ENCODE data around the gene CEP72. TPM values are rescaled to one million over a fixed set of nuclear protein-coding genes. Genes with fewer than 3 reads are reported as not detected.
"Not testable (repeated sequence)": the region's sequence is repeated elsewhere in the genome, so short reads cannot be mapped to it uniquely, and the experiment has no call there.

Gene CEP72
- total and polyA plus RNA-seq, 2 of the 13 experiments (the other 11 are each of a cell fraction or from before 2014, with no cell fraction given), result 3.4 to 9.4 TPM

- no peak for TF ChIP-seq SPEN (CRISPR knock-in tag; IDR thresholded peaks at IDR 0.05; ENCODE audit: low read depth)
- TF ChIP-seq KAT2B (IDR thresholded peaks at IDR 0.05; ENCODE audit: borderline replicate concordance, low read depth, low read length), result no peak
- TF ChIP-seq ZNF597 (CRISPR knock-in tag; IDR thresholded peaks at IDR 0.05), result no peak
- POLR2A ChIA-PET, result no interaction called here
- Histone ChIP-seq H2AFZ (ENCODE audit: low read length) (no peak overlapping the region), H3K9ac (ENCODE audit: insufficient read depth, low read depth, low read length) (no peak overlapping the region), H3K4me2 (ENCODE audit: low read depth, low read length) (no peak overlapping the region), H3K4me3 (replicated peaks in 1 of 3; ENCODE audit: insufficient read depth in 1 of 3, low read depth in 2 of 3, low read length in 3 of 3) (no peak overlapping the region), H3K36me3 (replicated peaks in 1 of 2; ENCODE audit: control insufficient read depth in 1 of 2, insufficient read depth in 2 of 2, low read length in 2 of 2) (peaks cover 6 to 49% of the 10 kb centered on the region in 2 experiments; a peak in 4 of 5 replicates), H3K4me1 (ENCODE audit: insufficient read depth, low read length) (no peaks in the 10 kb centered on the region), H3K27me3 (ENCODE audit: control insufficient read depth in 1 of 2, insufficient read depth in 2 of 2, low read length in 2 of 2) (no peaks in the 10 kb centered on the region), H3K9me3 (ENCODE audit: low read length) (no peaks in the 10 kb centered on the region), H4K20me1 (ENCODE audit: insufficient read depth, low read length) (no peaks in the 10 kb centered on the region), H3K27ac (ENCODE audit: extremely low read length, insufficient read depth, low read length) (no peak overlapping the region), H3K79me2 (ENCODE audit: insufficient read depth, low read length) (no peaks in the 10 kb centered on the region)
- in situ Hi-C loops (cut with HindIII; ENCODE audit: extremely low pct_ligation_motif_present, low pct_unique_long_range_greater_than_20kb) (no loop called here), intact Hi-C loops (cut with micrococcal nuclease; ENCODE audit: unreplicated experiment) (no loop called here)
- WGBS (ENCODE audit: low lambda C conversion rate), result 95% methylated on average over 24 of the region's 24 CpGs
- DNase-seq (ENCODE audit: low spot score) (no peak), FAIRE-seq (no peak), ATAC-seq (no peak)
- no TSS peak for BruUV-seq (replicated peaks)
- CTCF ChIA-PET (ENCODE audit: low intra/inter-chr PET ratio, low total read pairs), result no interaction called here
Observed at GRCh38 chr5:627840-628239, 15.7 kb downstream of the CEP72 start.

GRCh38 chr5:628351-629205 is 16.4 kb downstream of the CEP72 start:
- H3K4me2 ChIP-seq (ENCODE audit: low read depth, low read length); H3K79me2 ChIP-seq (ENCODE audit: insufficient read depth, low read length); H3K27me3 ChIP-seq (ENCODE audit: control insufficient read depth in 1 of 2, insufficient read depth in 2 of 2, low read length in 2 of 2); in situ Hi-C loops (cut with HindIII; ENCODE audit: extremely low pct_ligation_motif_present, low pct_unique_long_range_greater_than_20kb); CTCF ChIA-PET (ENCODE audit: low intra/inter-chr PET ratio, low total read pairs); DNase-seq (ENCODE audit: low spot score); H3K27ac ChIP-seq (ENCODE audit: extremely low read length, insufficient read depth, low read length); POLR2A ChIA-PET; FAIRE-seq; H3K9me3 ChIP-seq (ENCODE audit: low read length); H3K9ac ChIP-seq (ENCODE audit: insufficient read depth, low read depth, low read length); BruUV-seq (replicated peaks); H3K4me1 ChIP-seq (ENCODE audit: insufficient read depth, low read length); ATAC-seq; H4K20me1 ChIP-seq (ENCODE audit: insufficient read depth, low read length); H2AFZ ChIP-seq (ENCODE audit: low read length); H3K4me3 ChIP-seq (replicated peaks in 1 of 3; ENCODE audit: insufficient read depth in 1 of 3, low read depth in 2 of 3, low read length in 3 of 3); intact Hi-C loops (cut with micrococcal nuclease; ENCODE audit: unreplicated experiment): not testable (repeated sequence)
- H3K36me3 ChIP-seq (replicated peaks in 1 of 2; ENCODE audit: control insufficient read depth in 1 of 2, insufficient read depth in 2 of 2, low read length in 2 of 2), result peaks cover 7 to 47% of the 10 kb centered on the region in 2 experiments; a peak in 4 of 5 replicates
- 79% methylated on average over 16 of the region's 21 CpGs for WGBS (ENCODE audit: low lambda C conversion rate)

Measured in HepG2 (cell line).